ENCODE data around the gene LAYN.

LAYN gene

DNA sequence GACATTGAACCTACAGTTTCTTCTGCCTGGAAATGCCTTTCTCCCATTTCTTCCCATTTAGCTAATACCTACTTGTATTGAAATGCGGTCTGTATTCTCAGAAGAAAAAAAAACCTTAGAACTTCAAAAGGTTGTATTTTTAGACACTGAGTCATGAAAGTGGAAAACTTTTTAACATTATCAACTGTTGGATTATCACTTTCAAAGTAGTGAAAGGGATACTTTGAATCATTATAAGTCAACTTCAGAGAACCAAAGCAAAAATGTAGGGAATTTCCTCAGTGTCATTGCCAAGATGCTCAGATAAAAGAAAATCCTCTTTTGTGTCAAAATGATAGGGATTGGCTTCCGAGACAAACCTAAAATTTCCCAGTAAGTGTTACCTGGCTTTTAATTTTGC lies 19.4 kb upstream of the LAYN start:
- Mint-ChIP-seq H3K27me3 (peaks cover 16% of the 10 kb centered on the region), H3K27ac (ENCODE audit: low read depth) (no peak overlapping the region), H3K9me3 (no peaks in the 10 kb centered on the region), H3K4me1 (no peaks in the 10 kb centered on the region), H3K36me3 (ENCODE audit: insufficient read depth) (no peaks in the 10 kb centered on the region), H3K4me3 (no peak overlapping the region)
- DNase-seq (ENCODE audit: low spot score in 2 of 2): no peak
- ATAC-seq (replicated peaks; ENCODE audit: extremely low read depth, poor library complexity, severe bottlenecking): no peak

GRCh38 chr11:111522426-111522825 lies 18.1 kb upstream of the LAYN start:
- Mint-ChIP-seq H3K4me3 (no peak overlapping the region), H3K9me3 (no peaks in the 10 kb centered on the region), H3K4me1 (no peaks in the 10 kb centered on the region), H3K36me3 (ENCODE audit: insufficient read depth) (no peaks in the 10 kb centered on the region), H3K27ac (ENCODE audit: low read depth) (no peak overlapping the region), H3K27me3 (peaks cover 16% of the 10 kb centered on the region)
- ATAC-seq (replicated peaks; ENCODE audit: extremely low read depth, poor library complexity, severe bottlenecking) (no peak), DNase-seq (ENCODE audit: low spot score in 2 of 2) (no peak)

GRCh38 chr11:111523343-111523742 lies 17.2 kb upstream of the LAYN start:
- Mint-ChIP-seq H3K36me3 (ENCODE audit: insufficient read depth) (no peaks in the 10 kb centered on the region), H3K27me3 (peaks cover 16% of the 10 kb centered on the region), H3K27ac (ENCODE audit: low read depth) (no peak overlapping the region), H3K4me1 (no peaks in the 10 kb centered on the region), H3K9me3 (no peaks in the 10 kb centered on the region), H3K4me3 (no peak overlapping the region)
- ATAC-seq (replicated peaks; ENCODE audit: extremely low read depth, poor library complexity, severe bottlenecking) (no peak), DNase-seq (ENCODE audit: low spot score in 2 of 2) (no peak)

GRCh38 chr11:111524056-111524455 lies 16.5 kb upstream of the LAYN start:
- Mint-ChIP-seq H3K4me3 (no peak overlapping the region), H3K4me1 (no peaks in the 10 kb centered on the region), H3K27me3 (peaks cover 16% of the 10 kb centered on the region), H3K36me3 (ENCODE audit: insufficient read depth) (no peaks in the 10 kb centered on the region), H3K9me3 (no peaks in the 10 kb centered on the region), H3K27ac (ENCODE audit: low read depth) (no peak overlapping the region)
- DNase-seq (ENCODE audit: low spot score in 2 of 2) (no peak), ATAC-seq (replicated peaks; ENCODE audit: extremely low read depth, poor library complexity, severe bottlenecking) (no peak)

DNA sequence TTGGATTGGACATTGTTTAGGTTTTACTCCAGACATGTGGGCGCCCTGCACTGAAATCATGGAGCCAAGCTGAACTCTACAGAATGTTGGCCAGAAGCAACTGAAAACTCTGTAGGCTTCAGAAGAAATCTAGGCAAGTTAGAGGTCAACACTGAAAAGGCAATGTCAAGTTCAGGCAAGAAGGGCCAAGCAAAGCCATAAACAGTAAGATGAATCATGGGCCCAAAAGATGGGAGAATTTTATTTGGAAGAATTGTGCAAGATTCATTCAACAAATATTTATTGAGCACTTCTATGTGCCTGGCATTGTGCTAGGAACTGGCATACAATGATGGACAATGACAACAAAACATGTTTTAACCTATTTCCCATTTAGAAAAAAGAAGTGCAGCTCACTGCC lies 15.1 kb upstream of the LAYN start:
- Mint-ChIP-seq H3K4me1 (no peaks in the 10 kb centered on the region), H3K4me3 (no peak overlapping the region), H3K9me3 (no peaks in the 10 kb centered on the region), H3K27me3 (peaks cover 16% of the 10 kb centered on the region), H3K27ac (ENCODE audit: low read depth) (no peak overlapping the region), H3K36me3 (ENCODE audit: insufficient read depth) (no peaks in the 10 kb centered on the region)
- no peak for DNase-seq (ENCODE audit: low spot score in 2 of 2)
- ATAC-seq (replicated peaks; ENCODE audit: extremely low read depth, poor library complexity, severe bottlenecking): no peak

- no peaks in the 10 kb centered on the region for H3K36me3 Mint-ChIP-seq (ENCODE audit: insufficient read depth)
- ATAC-seq (replicated peaks; ENCODE audit: extremely low read depth, poor library complexity, severe bottlenecking) (no peak), DNase-seq (ENCODE audit: low spot score in 2 of 2) (no peak)
- H3K9me3 Mint-ChIP-seq: no peaks in the 10 kb centered on the region
- peaks cover 16% of the 10 kb centered on the region for H3K27me3 Mint-ChIP-seq
- H3K27ac Mint-ChIP-seq (ENCODE audit: low read depth): no peak overlapping the region
- no peaks in the 10 kb centered on the region for H3K4me1 Mint-ChIP-seq
- H3K4me3 Mint-ChIP-seq: no peak overlapping the region
These were observed 14.0 kb upstream of the LAYN start for GRCh38 chr11:111526501-111526900.

GRCh38 chr11:111527279-111527678 lies 13.2 kb upstream of the LAYN start:
- Mint-ChIP-seq H3K27me3 (peaks cover 20% of the 10 kb centered on the region), H3K4me3 (no peak overlapping the region), H3K36me3 (ENCODE audit: insufficient read depth) (no peaks in the 10 kb centered on the region), H3K27ac (ENCODE audit: low read depth) (no peak overlapping the region), H3K9me3 (no peaks in the 10 kb centered on the region), H3K4me1 (no peaks in the 10 kb centered on the region)
- ATAC-seq (replicated peaks; ENCODE audit: extremely low read depth, poor library complexity, severe bottlenecking) (no peak), DNase-seq (ENCODE audit: low spot score in 2 of 2) (no peak)

DNA sequence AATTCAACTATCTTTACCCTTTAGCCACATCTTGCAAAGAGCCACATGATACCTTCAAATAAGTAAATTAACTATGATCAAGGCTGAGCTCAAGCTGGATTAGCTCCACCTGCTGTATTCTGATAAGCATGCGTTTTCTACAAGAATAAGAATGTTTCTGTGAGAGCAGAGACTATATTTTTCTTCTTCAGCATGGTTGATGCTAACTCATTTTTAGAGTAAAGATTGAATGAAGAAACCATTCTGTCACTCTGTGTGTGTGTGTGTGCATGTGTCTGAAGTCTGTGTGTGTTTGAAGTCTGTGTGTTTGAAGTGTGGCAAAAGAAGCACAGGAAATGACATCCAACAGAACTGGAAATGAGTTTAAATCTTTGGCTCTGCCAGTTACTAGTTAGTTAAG lies 12.0 kb upstream of the LAYN start:
- Mint-ChIP-seq H3K27me3 (peaks cover 19% of the 10 kb centered on the region), H3K9me3 (no peaks in the 10 kb centered on the region), H3K36me3 (ENCODE audit: insufficient read depth) (no peaks in the 10 kb centered on the region), H3K4me1 (no peaks in the 10 kb centered on the region), H3K27ac (ENCODE audit: low read depth) (no peak overlapping the region), H3K4me3 (no peak overlapping the region)
- DNase-seq (ENCODE audit: low spot score in 2 of 2) (no peak), ATAC-seq (replicated peaks; ENCODE audit: extremely low read depth, poor library complexity, severe bottlenecking) (peak; percentile 34)

DNA sequence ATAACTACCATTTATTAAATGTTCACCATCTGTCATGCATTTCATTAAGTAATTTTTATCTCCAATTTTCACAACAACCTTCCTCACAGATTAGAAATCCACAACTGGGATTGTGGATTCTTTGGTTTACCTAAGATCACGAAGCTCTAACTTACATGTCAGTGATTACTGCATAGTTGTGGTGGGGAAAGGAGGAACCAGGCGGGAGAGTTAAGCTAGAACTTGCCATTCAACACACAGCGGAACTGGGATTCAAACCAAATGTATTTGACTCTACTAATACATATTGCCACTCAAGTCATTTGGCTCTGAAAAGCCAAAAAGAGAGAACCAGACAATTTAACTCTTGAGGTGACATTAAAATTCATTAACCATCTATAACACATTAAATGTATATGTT lies 10.4 kb upstream of the LAYN start:
- Mint-ChIP-seq H3K4me1 (no peaks in the 10 kb centered on the region), H3K27me3 (peaks cover 24% of the 10 kb centered on the region), H3K27ac (ENCODE audit: low read depth) (no peak overlapping the region)

GRCh38 chr11:111531136-111531535 lies 9.4 kb upstream of the LAYN start:
- Mint-ChIP-seq H3K27ac (ENCODE audit: low read depth) (no peak overlapping the region), H3K27me3 (peaks cover 34% of the 10 kb centered on the region), H3K36me3 (ENCODE audit: insufficient read depth) (no peaks in the 10 kb centered on the region), H3K9me3 (no peaks in the 10 kb centered on the region), H3K4me3 (no peak overlapping the region), H3K4me1 (no peaks in the 10 kb centered on the region)
- no peak for DNase-seq (ENCODE audit: low spot score in 2 of 2)
- no peak for ATAC-seq (replicated peaks; ENCODE audit: extremely low read depth, poor library complexity, severe bottlenecking)

More for the DNA sequence above, 10.4 kb upstream of the LAYN start:
- DNase-seq (ENCODE audit: low spot score in 2 of 2) (no peak), ATAC-seq (replicated peaks; ENCODE audit: extremely low read depth, poor library complexity, severe bottlenecking) (no peak)
- no peaks in the 10 kb centered on the region for H3K9me3 Mint-ChIP-seq
- no peak overlapping the region for H3K4me3 Mint-ChIP-seq
- H3K36me3 Mint-ChIP-seq (ENCODE audit: insufficient read depth): no peaks in the 10 kb centered on the region

DNA sequence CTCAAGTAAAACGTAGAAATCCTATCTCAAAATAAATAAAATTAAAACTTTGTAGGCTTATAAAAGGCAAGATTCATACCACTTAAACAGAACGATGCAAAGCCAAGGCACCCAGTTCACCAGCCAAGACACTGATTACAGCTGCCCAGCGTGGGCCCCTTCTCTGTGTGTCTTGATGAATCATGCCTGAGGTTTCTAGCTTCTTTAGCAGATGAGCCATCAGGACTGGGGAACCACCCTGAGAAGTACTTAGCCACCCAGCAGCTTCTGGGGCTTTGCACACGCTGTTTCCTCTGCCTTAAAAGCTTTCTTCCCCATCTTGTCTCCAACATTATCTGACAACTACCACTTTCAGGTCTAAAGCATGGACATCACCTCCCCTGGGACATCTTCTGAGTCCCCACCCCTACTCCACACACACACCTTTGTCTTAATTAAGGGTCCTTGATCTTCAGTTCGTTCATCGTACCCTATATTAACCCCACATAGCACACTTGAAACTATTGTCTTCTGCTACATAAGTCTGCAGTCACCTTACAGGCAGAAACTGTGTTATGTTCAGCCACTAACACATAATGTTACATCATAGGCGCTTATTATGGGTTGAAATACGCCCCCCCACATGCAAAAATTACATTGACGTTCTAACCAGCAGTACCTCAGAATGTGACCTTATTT lies 8.7 kb upstream of the LAYN start:
- Mint-ChIP-seq H3K4me3 (no peak overlapping the region), H3K27me3 (peaks cover 41% of the 10 kb centered on the region), H3K36me3 (ENCODE audit: insufficient read depth) (no peaks in the 10 kb centered on the region), H3K4me1 (no peaks in the 10 kb centered on the region), H3K27ac (ENCODE audit: low read depth) (no peak overlapping the region), H3K9me3 (no peaks in the 10 kb centered on the region)
- DNase-seq (ENCODE audit: low spot score in 2 of 2) (no peak), ATAC-seq (replicated peaks; ENCODE audit: extremely low read depth, poor library complexity, severe bottlenecking) (peak; percentile 43)

GRCh38 chr11:111532365-111532709 lies 8.2 kb upstream of the LAYN start:
- H3K9me3 Mint-ChIP-seq: no peaks in the 10 kb centered on the region
- no peak overlapping the region for H3K4me3 Mint-ChIP-seq
- DNase-seq (ENCODE audit: low spot score in 2 of 2): no peak
- no peak for ATAC-seq (replicated peaks; ENCODE audit: extremely low read depth, poor library complexity, severe bottlenecking)
- H3K27ac Mint-ChIP-seq (ENCODE audit: low read depth): no peak overlapping the region
- H3K4me1 Mint-ChIP-seq: no peaks in the 10 kb centered on the region
- peaks cover 46% of the 10 kb centered on the region for H3K27me3 Mint-ChIP-seq
- no peaks in the 10 kb centered on the region for H3K36me3 Mint-ChIP-seq (ENCODE audit: insufficient read depth)

- DNase-seq (ENCODE audit: low spot score in 2 of 2) (no peak), ATAC-seq (replicated peaks; ENCODE audit: extremely low read depth, poor library complexity, severe bottlenecking) (no peak)
- Mint-ChIP-seq H3K4me3 (no peak overlapping the region), H3K27me3 (peaks cover 76% of the 10 kb centered on the region), H3K4me1 (no peaks in the 10 kb centered on the region), H3K27ac (ENCODE audit: low read depth) (no peak overlapping the region), H3K36me3 (ENCODE audit: insufficient read depth) (no peaks in the 10 kb centered on the region), H3K9me3 (no peaks in the 10 kb centered on the region)
These were observed 5.2 kb upstream of the LAYN start for GRCh38 chr11:111535281-111535680.

All from central memory CD8-positive, alpha-beta T cell (primary cell).